ENCODE data around the gene TSPAN31.

The TSPAN31 gene

GRCh38 chr12:57751788-57752667, 7.2 kb downstream of the TSPAN31 start, which contains the start of gene CDK4:
CDK4 (minus strand) TSS chr12:57752310; CDS start chr12:57751717, 593 bp downstream.
- peak; percentile 88 to 97 (median 93) for DNase-seq (ENCODE audit: low read depth in 2 of 3, low spot score in 2 of 3)

- DNase-seq (ENCODE audit: low read depth in 2 of 3, low spot score in 2 of 3) = no peak
Measured at GRCh38 chr12:57752668-57753000, 7.8 kb downstream of the TSPAN31 start.

GRCh38 chr12:57753756-57754337, 9.0 kb downstream of the TSPAN31 start:
- no peak for DNase-seq (ENCODE audit: low read depth in 2 of 3, low spot score in 2 of 3)

GRCh38 chr12:57754411-57755193, 9.8 kb downstream of the TSPAN31 start, which contains the start of gene MARCHF9:
MARCHF9 (plus strand) TSS chr12:57755103; CDS start chr12:57755529, 426 bp downstream.
- peak; percentile 39 to 59 (median 41) for DNase-seq (ENCODE audit: low read depth in 2 of 3, low spot score in 2 of 3)

- DNase-seq (ENCODE audit: low read depth in 2 of 3, low spot score in 2 of 3) = no peak
Measured at GRCh38 chr12:57755194-57755453, 10.3 kb downstream of the TSPAN31 start.

- no peak for DNase-seq (ENCODE audit: low read depth in 2 of 3, low spot score in 2 of 3)
Measured at GRCh38 chr12:57755454-57756372, 10.9 kb downstream of the TSPAN31 start.

- DNase-seq (ENCODE audit: low read depth in 2 of 3, low spot score in 2 of 3) = peak in 2 of 3 experiments; percentile 47 to 57
Measured at GRCh38 chr12:57756406-57757341, 11.8 kb downstream of the TSPAN31 start.

GRCh38 chr12:57757771-57758170, 12.9 kb downstream of the TSPAN31 start:
- DNase-seq (ENCODE audit: low read depth in 2 of 3, low spot score in 2 of 3) = no peak

GRCh38 chr12:57758552-57759359, 13.9 kb downstream of the TSPAN31 start:
- DNase-seq (ENCODE audit: low read depth in 2 of 3, low spot score in 2 of 3) = no peak

- DNase-seq (ENCODE audit: low read depth in 2 of 3, low spot score in 2 of 3) = no peak
Measured at GRCh38 chr12:57759360-57759980, 14.6 kb downstream of the TSPAN31 start.

- no peak for DNase-seq (ENCODE audit: low read depth in 2 of 3, low spot score in 2 of 3)
Measured at GRCh38 chr12:57760347-57760982, 15.6 kb downstream of the TSPAN31 start.

GRCh38 chr12:57761391-57761998, 16.7 kb downstream of the TSPAN31 start:
- DNase-seq (ENCODE audit: low read depth in 2 of 3, low spot score in 2 of 3) = no peak

GRCh38 chr12:57762463-57762862, 17.6 kb downstream of the TSPAN31 start:
- DNase-seq (ENCODE audit: low read depth in 2 of 3, low spot score in 2 of 3) = no peak

- no peak for DNase-seq (ENCODE audit: low read depth in 2 of 3, low spot score in 2 of 3)
Measured at GRCh38 chr12:57763881-57764661, 19.2 kb downstream of the TSPAN31 start.

GRCh38 chr12:57764662-57765002, 19.8 kb downstream of the TSPAN31 start:
- no peak for DNase-seq (ENCODE audit: low read depth in 2 of 3, low spot score in 2 of 3)

GRCh38 chr12:57765003-57765697, 20.3 kb downstream of the TSPAN31 start:
- DNase-seq (ENCODE audit: low read depth in 2 of 3, low spot score in 2 of 3) = peak in 2 of 3 experiments; percentile 34 to 40
